ENCODE data around the gene SUGCT. TPM values are rescaled to one million over a fixed set of nuclear protein-coding genes. Genes with fewer than 3 reads are reported as not detected.

Gene SUGCT
- total RNA-seq, 1 experiment from 2014 or later = 1.5 TPM

GRCh38 chr7:40463446-40463845 is 328.6 kb downstream of the SUGCT start:
- ChIA-PET CTCF (no interaction called here), POLR2A (ENCODE audit: low non-redundant PET) (no interaction called here)
- TF ChIP-seq, protein P1, sequence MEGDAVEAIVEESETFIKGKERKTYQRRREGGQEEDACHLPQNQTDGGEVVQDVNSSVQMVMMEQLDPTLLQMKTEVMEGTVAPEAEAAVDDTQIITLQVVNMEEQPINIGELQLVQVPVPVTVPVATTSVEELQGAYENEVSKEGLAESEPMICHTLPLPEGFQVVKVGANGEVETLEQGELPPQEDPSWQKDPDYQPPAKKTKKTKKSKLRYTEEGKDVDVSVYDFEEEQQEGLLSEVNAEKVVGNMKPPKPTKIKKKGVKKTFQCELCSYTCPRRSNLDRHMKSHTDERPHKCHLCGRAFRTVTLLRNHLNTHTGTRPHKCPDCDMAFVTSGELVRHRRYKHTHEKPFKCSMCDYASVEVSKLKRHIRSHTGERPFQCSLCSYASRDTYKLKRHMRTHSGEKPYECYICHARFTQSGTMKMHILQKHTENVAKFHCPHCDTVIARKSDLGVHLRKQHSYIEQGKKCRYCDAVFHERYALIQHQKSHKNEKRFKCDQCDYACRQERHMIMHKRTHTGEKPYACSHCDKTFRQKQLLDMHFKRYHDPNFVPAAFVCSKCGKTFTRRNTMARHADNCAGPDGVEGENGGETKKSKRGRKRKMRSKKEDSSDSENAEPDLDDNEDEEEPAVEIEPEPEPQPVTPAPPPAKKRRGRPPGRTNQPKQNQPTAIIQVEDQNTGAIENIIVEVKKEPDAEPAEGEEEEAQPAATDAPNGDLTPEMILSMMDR (conservative IDR thresholded peaks at IDR 0.05; ENCODE audit: low read depth, low read length) = no peak
- TF ChIP-seq EZH2 (IDR thresholded peaks at IDR 0.05; ENCODE audit: borderline replicate concordance, low read depth, low read length, poor library complexity, severe bottlenecking) = no peak
- no TSS peak for BruUV-seq (replicated peaks)
- Histone ChIP-seq H3K9me3 (ENCODE audit: low read depth, low read length, poor library complexity, severe bottlenecking) (no peaks in the 10 kb centered on the region), H3K4me3 (ENCODE audit: low read depth, low read length, poor library complexity, severe bottlenecking) (no peak overlapping the region), H3K27me3 (replicated peaks; ENCODE audit: insufficient read depth, low read depth, low read length, poor library complexity) (no peaks in the 10 kb centered on the region), H3K36me3 (ENCODE audit: insufficient read depth, low read length, poor library complexity, severe bottlenecking) (no peaks in the 10 kb centered on the region), H3K27ac (ENCODE audit: low read depth, low read length, poor library complexity, severe bottlenecking) (no peak overlapping the region), H3K4me1 (ENCODE audit: insufficient read depth, low read length, poor library complexity, severe bottlenecking) (peaks cover 4% of the 10 kb centered on the region)
- intact Hi-C loops (cut with micrococcal nuclease; ENCODE audit: unreplicated experiment) = no loop called here
- DNase-seq (ENCODE audit: low spot score) = no peak

DNA sequence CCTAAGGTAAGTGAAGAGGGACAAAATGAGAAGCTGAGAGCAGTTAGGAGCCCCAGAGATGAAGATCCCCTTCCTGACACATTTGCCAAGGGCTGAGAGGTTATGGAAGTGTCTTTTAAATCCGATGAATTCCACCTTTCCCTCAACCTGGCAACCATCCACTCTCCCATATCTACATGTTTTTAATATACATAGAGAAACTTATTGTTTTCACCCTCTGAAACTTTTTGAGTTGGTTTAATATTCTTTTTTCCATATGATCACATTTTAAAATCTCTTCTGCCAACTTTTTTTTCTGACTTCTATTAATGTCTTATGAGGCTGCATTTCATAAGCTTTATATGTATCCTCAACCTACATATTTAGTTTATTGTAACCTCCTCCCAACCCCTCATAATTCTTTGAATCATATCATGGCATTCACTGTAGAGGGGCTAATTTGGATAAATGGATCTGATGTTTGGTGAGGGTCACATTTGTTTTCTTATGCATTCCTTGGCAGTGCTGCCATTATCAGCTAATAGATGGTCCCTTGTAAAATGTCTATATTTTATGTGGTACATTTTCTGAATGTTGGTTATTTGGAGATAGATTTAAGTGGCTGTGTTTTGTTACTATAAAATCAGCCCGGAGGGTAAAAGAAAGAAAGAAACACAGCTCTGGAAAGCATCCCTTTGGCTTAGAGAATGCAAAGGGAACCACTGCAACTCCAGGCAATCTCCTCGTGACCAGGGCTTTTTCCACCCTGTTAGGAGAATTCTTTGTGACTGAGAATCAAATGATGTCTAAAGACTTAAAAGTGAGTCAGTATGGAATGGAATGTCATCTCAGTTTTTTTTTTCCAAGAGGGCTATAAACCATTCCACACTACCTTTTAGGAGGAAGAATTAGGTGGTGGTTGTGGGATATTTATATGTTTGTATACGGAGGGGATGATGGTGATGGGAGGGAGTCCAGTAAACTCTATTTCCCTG is 334.4 kb downstream of the SUGCT start:
- no TSS peak for BruUV-seq (replicated peaks)

GRCh38 chr7:40470091-40470592 is 335.3 kb downstream of the SUGCT start:
- Histone ChIP-seq H3K4me3 (ENCODE audit: low read depth, low read length, poor library complexity, severe bottlenecking) (no peak overlapping the region), H3K9me3 (ENCODE audit: low read depth, low read length, poor library complexity, severe bottlenecking) (no peaks in the 10 kb centered on the region), H3K27me3 (replicated peaks; ENCODE audit: insufficient read depth, low read depth, low read length, poor library complexity) (no peaks in the 10 kb centered on the region), H3K27ac (ENCODE audit: low read depth, low read length, poor library complexity, severe bottlenecking) (no peak overlapping the region), H3K36me3 (ENCODE audit: insufficient read depth, low read length, poor library complexity, severe bottlenecking) (no peaks in the 10 kb centered on the region), H3K4me1 (ENCODE audit: insufficient read depth, low read length, poor library complexity, severe bottlenecking) (peaks cover 11% of the 10 kb centered on the region)
- ChIA-PET POLR2A (ENCODE audit: low non-redundant PET) (no interaction called here), CTCF (no interaction called here)
- no peak for DNase-seq (ENCODE audit: low spot score)
- intact Hi-C loops (cut with micrococcal nuclease; ENCODE audit: unreplicated experiment) = no loop called here
- TF ChIP-seq, protein P1 (conservative IDR thresholded peaks at IDR 0.05; ENCODE audit: low read depth, low read length) = no peak
- no TSS peak for BruUV-seq (replicated peaks)

More for the DNA sequence above, 334.4 kb downstream of the SUGCT start:
- intact Hi-C loops (cut with micrococcal nuclease; ENCODE audit: unreplicated experiment) = no loop called here
- DNase-seq (ENCODE audit: low spot score) = no peak
- Histone ChIP-seq H3K9me3 (ENCODE audit: low read depth, low read length, poor library complexity, severe bottlenecking) (no peaks in the 10 kb centered on the region), H3K4me3 (ENCODE audit: low read depth, low read length, poor library complexity, severe bottlenecking) (no peak overlapping the region), H3K36me3 (ENCODE audit: insufficient read depth, low read length, poor library complexity, severe bottlenecking) (no peaks in the 10 kb centered on the region), H3K27ac (ENCODE audit: low read depth, low read length, poor library complexity, severe bottlenecking) (no peak overlapping the region), H3K27me3 (replicated peaks; ENCODE audit: insufficient read depth, low read depth, low read length, poor library complexity) (no peaks in the 10 kb centered on the region), H3K4me1 (ENCODE audit: insufficient read depth, low read length, poor library complexity, severe bottlenecking) (peaks cover 11% of the 10 kb centered on the region)
- ChIA-PET POLR2A (ENCODE audit: low non-redundant PET) (no interaction called here), CTCF (no interaction called here)
- TF ChIP-seq EZH2 (IDR thresholded peaks at IDR 0.05; ENCODE audit: borderline replicate concordance, low read depth, low read length, poor library complexity, severe bottlenecking) = no peak
- TF ChIP-seq, protein P1 (conservative IDR thresholded peaks at IDR 0.05; ENCODE audit: low read depth, low read length) = no peak

Data from A673 (cell line).